Activated naive CD4-positive, alpha-beta T cell (primary cell): ENCODE measurements around the gene ERC2.

Experiments used
- DNase-seq, 4 experiments: peaks; one replicate each; lab custom pipeline; 2025; lab: John Stamatoyannopoulos, UW

Gene ERC2

DNA sequence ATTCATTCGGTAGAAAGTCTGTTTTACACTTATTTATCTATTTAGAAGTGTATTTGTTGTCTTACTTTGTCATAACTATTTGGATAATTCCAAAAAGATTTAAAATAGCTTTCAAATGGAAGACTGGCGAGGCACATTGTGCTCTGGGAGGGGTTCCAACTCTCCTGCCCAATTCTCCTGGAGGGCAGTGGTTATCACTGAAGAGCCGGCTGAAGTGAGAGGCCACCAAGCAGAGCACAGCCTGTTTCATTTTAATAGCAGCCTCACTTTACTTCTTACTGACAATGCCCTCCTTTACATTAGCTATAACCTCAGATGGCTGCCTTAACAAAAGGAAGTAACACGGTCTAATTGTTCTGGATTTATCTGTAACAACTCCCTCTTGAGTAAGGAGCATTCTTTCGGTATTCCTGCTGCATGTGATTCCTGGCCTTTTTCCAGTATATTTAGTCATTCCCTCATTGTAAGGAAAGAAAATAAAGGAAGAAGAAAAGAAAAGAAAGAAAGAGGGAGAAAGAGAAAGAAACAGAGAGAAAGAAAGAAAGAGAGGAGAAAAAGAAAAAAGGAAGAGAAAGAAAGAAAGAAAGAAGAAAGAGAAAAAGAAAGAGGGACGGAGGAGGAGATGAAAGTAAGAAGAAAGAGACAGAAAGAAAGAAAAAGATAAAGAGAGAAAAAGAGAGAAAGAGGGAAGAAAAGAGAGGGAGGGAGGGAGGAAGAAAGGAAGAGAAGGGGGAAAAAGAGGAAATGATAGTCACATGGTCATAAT lies 641.4 kb downstream of the ERC2 start:
- DNase-seq = no peak

DNA sequence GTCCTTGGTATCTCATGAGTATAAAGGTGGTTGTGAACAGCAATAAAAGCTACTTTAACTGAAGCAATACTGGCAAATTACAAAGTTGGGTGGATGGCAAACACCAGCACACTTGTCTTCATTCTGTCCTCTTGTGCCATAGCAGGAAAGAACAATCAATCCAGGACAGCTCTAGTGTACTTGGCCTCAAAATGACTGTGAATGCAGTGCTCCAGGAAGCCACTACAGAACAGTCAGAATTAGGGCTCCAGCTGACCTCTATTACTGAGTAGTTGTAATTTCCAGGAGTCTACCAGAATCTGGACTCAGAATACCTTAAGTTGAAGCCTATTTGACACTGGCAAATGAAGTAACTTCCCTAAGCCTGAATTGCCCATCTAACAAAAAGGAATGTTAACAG lies 642.2 kb downstream of the ERC2 start:
- DNase-seq = no peak

DNA sequence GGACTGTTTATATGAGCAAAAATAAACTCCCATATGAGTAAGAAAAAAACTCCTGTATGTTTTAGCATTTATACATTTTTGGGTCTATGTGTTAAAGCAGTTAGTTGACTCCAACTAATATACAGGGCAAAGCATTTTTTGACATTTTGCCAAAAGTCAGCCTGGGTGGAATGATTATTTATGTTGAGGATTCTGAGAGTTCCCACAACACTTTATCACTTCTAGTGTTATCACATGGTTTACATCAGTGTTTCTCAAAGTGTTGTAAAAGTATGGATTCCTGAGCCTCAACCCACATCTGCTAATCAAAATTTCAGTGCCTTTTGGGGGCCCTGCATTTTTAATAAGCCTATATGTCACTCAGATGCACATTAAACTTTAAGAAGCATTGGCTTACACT lies 643.9 kb downstream of the ERC2 start:
- DNase-seq = no peak

DNA sequence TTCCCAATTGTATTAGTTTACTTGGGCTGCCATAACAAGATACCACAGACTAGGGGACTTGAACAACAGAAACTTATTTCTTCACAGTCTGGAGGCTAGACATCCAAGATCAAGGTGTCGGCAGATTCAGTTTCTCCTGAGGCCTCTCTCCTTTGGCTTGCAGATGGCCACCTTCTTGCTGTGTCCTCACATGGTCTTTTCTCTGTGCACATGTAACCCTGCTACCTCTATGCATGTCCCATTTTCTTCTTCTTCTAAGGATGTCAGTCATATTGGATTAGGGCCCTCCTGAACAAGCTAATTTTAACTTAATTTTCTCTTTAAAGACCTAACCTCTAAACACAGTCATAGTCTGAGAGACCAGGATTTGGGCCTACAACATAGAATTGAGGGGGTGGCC lies 644.4 kb downstream of the ERC2 start:
- DNase-seq = no peak

DNA sequence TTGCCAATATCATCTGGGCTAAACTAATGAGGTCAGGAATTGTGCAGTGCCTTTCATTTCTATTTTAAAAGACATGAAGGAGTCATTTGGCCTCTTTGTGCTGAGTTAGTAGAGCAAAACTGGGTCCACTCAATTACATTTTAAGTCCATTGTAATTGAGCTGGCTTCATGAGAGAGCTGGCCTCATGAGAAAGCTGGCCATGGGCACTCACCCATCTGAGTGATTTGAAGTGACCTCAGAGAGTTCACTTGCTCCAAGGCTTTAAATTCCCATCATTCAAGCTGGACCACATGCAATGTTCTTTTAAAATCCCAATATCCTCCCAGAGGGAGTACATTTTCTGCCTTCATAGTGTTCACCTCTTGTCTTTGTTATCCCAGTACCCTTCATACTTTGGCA lies 645.3 kb downstream of the ERC2 start:
- DNase-seq = no peak

DNA sequence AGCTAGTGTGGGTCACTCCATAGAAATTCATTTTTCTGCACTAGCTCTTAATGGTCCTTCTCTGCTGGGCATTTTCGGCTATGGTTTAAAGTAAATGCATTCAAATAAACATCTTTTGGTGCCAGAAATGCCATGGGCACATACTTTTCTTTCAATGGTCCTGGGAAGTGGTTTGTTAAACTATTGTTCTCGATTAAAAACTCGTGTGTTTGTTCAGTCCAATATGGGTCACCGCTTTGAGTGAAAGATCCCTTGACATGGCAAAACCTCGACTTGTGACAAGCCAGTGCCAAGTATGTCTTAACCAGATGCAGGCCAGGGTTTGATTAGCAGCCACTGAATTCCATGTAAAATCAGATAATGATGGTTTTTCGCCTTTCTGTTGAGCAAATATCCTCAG lies 649.3 kb downstream of the ERC2 start:
- no peak for DNase-seq

DNA sequence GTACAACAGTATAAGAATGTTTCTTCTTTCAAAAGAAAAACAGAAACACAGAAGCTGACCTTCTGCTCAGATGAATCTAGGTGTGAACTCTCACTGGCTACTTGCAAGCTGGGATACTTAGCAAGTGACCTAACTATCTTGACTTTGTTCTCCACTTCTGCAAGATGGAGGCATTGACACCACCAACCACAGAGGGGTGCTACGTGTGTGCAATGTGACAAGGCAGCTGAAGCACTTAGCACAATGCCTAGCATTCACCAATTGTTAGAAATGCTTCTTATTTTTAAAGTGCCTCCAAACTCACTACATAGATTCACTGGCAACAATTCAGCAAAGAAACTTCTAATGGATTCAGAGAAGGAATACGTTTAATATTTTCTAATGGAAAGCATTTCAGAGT lies 649.8 kb downstream of the ERC2 start:
- DNase-seq = no peak

DNA sequence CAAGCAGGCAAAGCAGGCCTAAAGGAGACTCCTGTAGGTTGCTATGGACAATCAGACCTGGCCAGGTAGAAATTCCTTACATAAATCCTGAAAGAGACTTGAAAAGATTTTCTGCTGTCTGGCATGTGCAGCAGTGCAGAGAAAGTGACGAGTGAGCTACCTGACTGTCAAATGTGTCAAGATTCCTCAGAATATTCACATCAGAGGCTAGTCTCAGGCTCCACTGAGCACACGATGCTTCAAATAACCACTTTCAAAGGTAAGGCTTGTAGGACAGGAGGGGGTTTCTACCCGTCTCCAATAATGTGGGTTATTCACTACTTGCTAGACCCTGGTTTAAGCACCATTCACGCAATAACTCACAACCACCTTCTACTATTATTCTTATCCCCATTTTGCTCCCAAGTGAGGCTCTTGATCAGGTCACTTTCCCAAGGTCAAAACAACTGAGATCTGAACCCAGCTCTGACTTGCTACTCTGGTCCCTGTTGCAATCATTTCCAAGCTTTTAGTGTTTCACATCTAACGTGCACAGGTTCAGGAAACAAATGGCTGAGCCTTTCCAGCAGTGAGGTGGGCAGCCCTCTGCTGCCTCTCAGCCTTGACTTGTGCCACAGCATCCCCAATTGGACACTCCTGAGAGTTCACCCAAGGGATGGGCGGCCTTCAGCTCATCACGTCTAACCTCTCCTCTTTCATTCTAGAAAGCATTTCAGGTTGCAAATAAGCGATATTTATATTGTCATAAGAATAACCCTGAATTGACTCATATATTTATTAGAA lies 651.3 kb downstream of the ERC2 start:
- DNase-seq = no peak

DNA sequence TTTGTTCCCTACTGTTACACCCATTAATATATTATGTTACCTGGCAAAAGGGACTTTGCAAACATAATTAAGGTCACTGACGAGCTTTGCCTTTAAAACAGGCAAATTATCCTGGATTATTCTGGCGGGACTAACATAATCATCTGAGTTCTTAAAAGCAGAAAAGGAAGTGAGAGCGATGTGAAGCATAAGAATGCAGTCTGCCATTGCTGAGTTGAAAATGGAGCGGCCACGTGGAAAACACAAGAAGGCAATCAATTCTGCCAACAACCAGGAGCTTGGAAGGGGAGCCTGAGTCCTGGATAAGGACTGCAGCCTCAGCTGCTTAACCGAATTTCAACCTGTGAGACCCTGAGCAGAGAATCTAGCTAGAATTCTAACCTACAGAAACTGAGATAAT lies 653.0 kb downstream of the ERC2 start:
- no peak for DNase-seq

DNA sequence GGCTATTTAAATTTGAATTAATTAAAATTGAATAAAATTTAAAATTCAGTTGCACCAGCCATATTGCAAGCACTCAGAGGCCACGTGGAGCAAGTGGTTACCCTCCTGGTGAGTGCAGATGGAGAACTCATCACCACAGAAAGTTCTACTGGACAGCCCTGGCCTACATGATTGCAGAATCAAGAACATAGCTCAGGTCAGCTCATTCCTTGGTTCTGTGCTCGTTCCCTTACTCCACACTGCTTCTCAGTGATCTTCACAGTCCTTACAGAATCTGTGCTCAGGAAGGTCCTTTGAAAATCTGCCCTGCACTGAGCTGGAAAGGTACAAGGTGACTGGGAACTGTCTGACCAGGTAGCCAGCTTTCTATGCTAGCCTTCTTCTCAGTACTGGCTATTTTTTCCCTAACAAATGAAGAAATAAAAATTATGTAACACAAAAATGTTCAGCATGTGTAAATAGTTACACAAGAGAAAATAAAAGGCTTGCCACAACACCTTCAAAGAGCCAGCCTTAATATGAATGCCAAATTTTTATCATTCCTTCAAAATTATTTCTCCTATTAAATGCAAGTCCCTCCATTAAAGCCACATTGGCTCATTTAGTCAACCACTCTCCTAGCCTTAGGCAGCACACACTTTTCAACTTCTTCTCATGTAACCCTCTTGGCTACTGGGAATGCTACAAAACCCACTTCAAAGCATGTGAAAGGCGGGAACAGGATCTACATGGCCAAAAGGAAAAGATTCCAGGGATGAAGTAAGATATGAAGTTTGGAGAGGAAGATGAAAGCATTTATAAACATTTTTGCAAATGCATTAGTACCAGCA lies 654.8 kb downstream of the ERC2 start:
- DNase-seq = no peak

DNA sequence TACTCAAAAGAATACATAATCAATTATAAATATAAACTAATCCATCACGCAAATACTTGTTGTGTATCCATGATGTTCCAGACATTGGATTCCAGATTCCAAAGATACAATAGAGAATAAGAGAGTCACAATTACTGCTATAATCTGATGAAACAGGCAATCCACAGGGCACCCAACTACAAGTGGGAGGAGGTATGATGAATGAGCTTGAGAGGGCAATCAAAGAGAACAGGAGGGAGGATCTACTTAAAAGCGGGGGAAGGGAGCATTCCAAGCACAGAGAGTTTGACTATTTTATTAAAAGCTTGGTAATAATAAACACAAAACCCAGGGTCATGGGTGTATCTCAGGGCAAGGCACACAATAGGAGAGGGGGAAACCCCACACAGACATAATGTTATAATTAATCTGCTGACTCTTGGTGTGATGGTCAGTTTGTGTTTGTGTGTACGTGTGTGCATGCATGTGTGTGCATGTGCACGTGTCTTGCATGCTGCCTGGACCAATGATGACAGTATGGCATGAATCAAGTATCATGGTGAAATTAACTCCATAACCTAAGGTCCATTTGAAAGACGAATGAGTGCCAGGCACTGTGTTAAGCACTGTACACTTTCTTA lies 655.8 kb downstream of the ERC2 start:
- no peak for DNase-seq

DNA sequence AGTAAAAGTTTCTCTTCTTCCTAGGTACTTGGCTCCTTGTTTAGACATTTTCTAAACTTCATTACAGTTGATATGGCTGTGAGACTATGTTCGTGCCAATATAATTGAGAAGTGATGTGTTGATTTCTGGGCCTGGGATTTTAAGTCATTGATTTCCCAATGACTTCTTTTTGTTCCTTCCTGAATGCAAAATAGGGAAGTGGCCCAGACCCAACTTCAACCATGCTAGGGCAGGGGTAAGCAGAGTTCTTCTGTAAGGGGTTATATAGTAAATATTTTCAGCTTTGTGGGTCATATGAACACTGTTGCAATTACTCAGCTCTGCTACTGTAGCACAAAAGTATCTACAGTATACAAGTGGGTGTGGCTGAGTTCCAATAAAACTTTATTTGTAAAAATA lies 661.1 kb downstream of the ERC2 start:
- no peak for DNase-seq

DNA sequence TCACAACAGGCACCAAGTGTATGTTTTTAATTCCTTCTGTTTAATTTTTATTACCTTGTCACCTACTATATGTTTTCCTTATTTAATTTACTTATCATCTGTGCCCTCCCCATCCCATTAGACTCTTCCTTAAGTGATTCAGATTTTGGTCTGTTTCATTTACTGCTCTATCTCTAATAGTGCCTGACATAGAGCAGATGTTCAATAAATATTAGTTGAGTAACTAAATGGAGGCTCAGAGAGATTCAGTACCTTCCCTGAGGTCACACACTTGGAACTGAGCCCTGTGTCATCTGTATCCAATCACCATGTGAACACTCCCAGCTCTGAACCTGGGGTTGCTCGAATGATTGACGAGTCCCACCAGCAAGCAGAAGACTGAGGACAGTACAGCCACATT lies 663.1 kb downstream of the ERC2 start:
- DNase-seq = no peak

DNA sequence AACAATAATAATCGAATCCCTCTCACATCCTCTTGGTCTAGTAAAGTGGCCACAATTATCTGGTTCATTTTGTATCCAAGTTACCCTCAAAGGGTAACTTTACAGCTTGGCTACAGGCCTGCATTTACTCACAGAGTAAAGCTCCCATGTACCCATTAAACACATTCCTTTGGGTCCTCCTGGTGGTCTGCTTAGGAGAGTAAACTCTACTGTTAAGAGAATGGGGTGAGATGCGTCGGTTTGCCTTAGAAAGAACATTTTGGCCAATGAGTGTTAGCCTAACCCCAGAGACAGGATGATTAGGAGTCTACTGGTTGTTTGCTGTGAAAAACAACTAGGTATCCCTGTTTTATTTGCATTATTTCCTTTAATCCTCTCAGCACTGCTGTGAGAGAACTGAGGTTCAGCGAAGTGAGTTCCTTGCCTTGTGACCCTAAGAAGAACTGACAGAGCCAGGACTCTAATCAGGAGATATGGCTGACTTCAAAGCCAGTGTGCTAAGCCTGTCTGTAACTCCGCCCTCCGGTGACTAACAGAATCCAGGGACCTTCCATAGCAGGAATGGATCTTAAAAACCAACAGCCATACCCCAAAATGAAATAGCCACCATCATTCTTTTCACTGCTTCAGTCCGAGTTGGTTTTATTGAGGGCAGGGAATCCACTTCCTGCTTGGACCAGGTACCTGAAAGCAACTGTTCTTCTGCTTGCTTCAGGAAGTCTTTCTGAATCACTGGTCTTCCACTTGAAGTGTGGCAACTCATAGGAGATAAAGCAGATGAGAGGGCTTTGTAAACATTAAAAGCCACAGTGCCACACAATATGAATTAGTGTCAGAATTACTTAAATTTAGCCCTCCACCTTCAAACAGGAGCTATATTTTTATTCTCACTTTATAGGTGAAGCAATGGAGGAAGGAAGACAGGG lies 663.8 kb downstream of the ERC2 start:
- no peak for DNase-seq

DNA sequence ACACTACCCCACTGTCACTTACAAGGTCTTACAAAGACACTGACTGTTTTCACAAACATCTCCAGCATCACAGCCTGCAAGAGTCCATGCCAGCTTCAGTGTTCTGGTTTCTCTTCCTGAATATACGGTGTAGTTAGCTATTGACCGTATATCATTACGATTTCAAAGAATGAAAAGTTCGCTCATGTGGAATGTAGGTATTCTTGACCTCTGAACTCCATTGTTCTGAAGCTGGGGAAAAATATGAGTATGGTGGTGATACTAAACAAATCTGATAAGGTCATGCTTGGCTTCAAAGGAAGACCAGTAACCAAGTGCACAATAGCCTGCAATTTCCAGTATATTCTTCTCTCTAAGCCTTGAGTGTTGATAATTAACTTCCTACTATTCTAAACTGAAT lies 665.5 kb downstream of the ERC2 start:
- DNase-seq = no peak

DNA sequence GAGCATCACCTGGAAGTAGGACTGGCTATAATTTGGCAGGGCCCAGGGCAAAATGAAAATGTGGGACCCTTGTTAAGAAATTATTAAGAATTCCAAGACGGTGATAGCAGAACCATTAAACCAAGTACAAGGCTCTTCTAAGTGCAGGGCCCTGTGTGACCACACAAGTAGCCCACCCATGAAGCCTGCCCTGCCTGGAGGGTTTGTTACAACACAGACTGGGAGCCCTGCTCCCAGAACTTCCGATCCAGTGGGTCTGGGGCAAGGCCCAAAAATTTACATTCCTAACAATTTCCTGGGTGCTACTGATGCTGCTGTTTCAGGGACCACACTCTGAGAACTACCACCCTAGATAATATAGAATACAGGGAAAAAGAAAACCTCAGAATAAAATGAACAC lies 666.6 kb downstream of the ERC2 start:
- no peak for DNase-seq

DNA sequence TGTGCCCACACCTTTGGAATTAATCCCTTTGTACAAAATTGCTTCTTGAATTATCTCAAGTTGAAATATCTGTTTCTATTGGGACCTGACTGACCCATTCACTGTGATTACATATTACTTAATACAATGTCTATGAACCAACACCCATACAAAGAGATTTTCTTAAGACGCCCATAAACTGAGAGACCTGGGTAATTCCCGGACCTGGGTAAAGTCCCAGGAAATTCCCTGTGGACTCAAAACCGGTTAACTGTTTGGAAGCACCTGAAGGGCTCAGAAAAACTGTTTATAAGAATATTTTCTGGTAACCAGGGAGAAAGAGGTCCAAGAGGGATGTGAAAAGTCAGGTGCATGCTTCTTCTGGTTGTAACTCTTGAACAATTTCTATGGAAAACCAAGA lies 667.2 kb downstream of the ERC2 start:
- DNase-seq = no peak

DNA sequence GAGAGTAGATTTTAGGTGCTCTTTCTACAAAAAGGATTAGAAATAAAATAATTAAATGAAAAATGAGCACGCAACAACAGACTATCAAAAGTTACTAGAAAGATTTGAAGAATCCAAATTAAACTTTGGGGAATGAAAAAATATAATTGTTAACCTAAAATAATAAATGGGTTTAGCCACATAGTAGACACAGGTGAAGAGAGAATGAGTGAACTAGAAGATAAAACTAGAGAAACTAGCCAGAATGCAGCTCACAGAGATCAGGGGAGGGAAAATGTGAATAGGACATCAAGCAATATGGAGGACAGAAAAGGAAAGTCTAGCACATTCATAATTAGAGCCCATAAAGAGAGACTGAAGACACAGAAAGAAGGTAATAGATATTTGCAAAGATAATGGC lies 670.5 kb downstream of the ERC2 start:
- no peak for DNase-seq

DNA sequence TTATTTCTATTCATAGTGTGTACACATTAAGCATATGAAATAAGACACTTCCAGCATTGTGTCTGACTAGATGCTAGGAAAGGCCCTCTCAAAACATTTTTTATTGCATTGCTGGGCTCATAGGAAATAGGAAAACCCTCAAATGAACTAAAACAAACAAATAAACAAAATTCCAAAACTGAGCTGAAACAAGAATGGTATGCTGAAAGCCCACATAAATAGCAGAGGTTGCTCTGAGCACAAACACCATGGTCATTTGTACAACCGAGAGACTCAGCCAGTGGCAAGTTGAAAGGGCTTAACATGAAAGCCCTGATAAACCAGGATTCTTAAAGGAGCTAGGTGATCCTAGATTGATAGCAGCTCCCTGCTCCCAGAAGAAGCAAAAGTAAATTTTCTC lies 671.2 kb downstream of the ERC2 start:
- DNase-seq = no peak

DNA sequence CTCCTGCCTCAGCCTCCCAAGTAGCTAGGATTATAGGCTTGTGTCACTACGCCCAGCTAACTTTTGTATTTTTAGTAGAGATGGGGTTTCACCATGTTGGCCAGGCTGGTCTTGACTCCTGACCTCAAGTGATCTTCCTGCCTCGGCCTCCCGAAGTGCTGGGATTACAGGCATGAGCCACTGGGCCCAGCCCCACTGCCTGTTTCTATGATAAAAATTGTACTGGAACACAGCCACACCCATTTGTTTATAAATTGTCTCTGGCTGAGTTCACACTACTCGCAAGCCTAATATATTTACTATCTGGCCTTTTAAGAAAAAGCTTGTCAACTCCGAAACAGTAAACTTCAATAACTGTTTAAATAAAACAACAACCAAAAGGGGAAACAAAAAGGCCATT lies 671.7 kb downstream of the ERC2 start:
- DNase-seq = no peak

DNA sequence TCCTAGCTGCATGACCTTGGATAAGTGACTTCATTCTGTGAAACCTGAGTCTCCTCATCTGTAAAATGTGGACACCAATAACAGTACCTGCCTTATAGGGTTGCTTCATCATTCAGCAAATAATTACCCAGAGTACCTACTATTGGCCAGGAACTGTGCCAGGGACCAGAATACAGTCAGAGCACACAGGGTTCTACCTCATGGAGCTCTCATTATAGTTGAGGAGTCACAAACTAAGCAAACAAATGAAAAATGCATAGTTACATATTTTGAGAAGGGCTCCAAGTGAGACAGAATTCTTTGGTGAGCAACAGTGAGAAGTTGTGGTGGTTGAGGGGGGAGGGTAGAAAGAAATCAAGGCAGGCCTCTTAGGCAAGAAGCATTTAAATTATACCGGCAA lies 672.5 kb downstream of the ERC2 start:
- no peak for DNase-seq
